Suprapubic skin (tissue), 3 donors: ENCODE data around the gene PRADC1.

Experiments
- POLR2A ChIP-seq, 2 donors: fragments of 450-650 bp; IDR thresholded peaks; one replicate each; pipeline ENCODE4 v1.6.1; 2017; ENCODE audit warnings: antibody characterized with exemption in 2 of 2, mild to moderate bottlenecking in 2 of 2, moderate library complexity in 2 of 2
- TF ChIP-seq, protein P1 (sequence below), 2 donors: fragments of 200-600 bp in 1 of 2; fragments of 450-650 bp in 1 of 2; sonication (generic) in 1 of 2; IDR thresholded peaks; one replicate each; pipeline ENCODE4 v1.5.1; 2016 to 2019; ENCODE audit warnings: antibody characterized with exemption in 2 of 2, mild to moderate bottlenecking in 1 of 2, moderate library complexity in 1 of 2

DNA sequence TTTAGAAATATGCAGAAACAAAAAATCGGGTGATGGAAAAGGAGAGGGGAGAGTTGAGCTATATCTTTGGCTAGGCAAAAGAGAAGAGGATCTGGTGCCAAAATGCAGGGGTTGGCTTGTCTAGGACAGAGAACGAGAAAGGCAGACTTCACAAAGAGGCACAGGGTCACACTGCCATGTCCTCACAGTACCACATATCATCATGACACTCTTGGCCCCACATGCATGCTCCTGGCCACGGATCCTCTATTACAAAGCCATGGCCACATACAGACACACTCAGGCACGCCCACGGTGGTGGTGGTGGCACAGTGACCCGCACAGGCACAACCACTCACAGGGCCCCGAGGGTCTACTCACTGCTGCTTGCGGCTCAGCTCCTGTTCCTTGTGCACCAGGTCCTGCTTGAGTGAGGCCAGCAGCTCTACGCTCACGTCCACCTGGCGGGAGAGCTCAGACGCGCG lies 35.4 kb upstream of the PRADC1 start:
- TF ChIP-seq, protein P1, sequence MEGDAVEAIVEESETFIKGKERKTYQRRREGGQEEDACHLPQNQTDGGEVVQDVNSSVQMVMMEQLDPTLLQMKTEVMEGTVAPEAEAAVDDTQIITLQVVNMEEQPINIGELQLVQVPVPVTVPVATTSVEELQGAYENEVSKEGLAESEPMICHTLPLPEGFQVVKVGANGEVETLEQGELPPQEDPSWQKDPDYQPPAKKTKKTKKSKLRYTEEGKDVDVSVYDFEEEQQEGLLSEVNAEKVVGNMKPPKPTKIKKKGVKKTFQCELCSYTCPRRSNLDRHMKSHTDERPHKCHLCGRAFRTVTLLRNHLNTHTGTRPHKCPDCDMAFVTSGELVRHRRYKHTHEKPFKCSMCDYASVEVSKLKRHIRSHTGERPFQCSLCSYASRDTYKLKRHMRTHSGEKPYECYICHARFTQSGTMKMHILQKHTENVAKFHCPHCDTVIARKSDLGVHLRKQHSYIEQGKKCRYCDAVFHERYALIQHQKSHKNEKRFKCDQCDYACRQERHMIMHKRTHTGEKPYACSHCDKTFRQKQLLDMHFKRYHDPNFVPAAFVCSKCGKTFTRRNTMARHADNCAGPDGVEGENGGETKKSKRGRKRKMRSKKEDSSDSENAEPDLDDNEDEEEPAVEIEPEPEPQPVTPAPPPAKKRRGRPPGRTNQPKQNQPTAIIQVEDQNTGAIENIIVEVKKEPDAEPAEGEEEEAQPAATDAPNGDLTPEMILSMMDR (IDR thresholded peaks at IDR 0.05) = no peak
- no peak for TF ChIP-seq POLR2A (IDR thresholded peaks at IDR 0.05)
